Endothelial cell of umbilical vein (primary cell): Measurements from ENCODE around the gene PACS1.

Experiments
- CTCF ChIP-seq, 2 donors: IDR thresholded peaks; 1 replicate in 1 of 2; 2 replicates in 1 of 2; pipeline ENCODE4 v1.5.1; 2011; ENCODE audit warnings: low read length in 2 of 2, mild to moderate bottlenecking in 2 of 2, moderate library complexity in 2 of 2, control low read depth in 1 of 2, inconsistent platforms in 1 of 2, low read depth in 1 of 2; ENCODE audit not compliant: insufficient read depth in 1 of 2; ENCODE audit errors: extremely low read depth in 1 of 2
- FOS ChIP-seq: IDR thresholded peaks from 2 replicates; pipeline ENCODE4 v1.6.1; 2011; ENCODE audit warnings: mild to moderate bottlenecking, low read length, moderate library complexity, borderline replicate concordance; ENCODE audit not compliant: insufficient read depth
- GATA2 ChIP-seq: IDR thresholded peaks from 2 replicates; pipeline ENCODE4 v1.7.0; 2011; ENCODE audit warnings: low read depth, mild to moderate bottlenecking, moderate library complexity, mixed read lengths, low read length; ENCODE audit not compliant: insufficient read length, insufficient read depth
- MYC ChIP-seq: IDR thresholded peaks from one replicate; pipeline ENCODE4 v1.6.1; 2011; ENCODE audit warnings: mild to moderate bottlenecking, low read depth, low read length
- POLR2A ChIP-seq: IDR thresholded peaks from 2 replicates; pipeline ENCODE4 v1.6.1; 2012; ENCODE audit warnings: low read depth, mild to moderate bottlenecking, control low read depth, low read length

GRCh38 chr11:66240781-66241136 is 170.7 kb downstream of the PACS1 start:
- TF ChIP-seq CTCF (IDR thresholded peaks at IDR 0.05; ENCODE audit: extremely low read depth in 1 of 2, insufficient read depth in 1 of 2, low read depth in 1 of 2, low read length in 2 of 2) = no peak
- no peak for TF ChIP-seq POLR2A
- no peak for TF ChIP-seq MYC
- no peak for TF ChIP-seq GATA2
- no peak for TF ChIP-seq FOS
